ENCODE data around the gene ATP10B.

DNA sequence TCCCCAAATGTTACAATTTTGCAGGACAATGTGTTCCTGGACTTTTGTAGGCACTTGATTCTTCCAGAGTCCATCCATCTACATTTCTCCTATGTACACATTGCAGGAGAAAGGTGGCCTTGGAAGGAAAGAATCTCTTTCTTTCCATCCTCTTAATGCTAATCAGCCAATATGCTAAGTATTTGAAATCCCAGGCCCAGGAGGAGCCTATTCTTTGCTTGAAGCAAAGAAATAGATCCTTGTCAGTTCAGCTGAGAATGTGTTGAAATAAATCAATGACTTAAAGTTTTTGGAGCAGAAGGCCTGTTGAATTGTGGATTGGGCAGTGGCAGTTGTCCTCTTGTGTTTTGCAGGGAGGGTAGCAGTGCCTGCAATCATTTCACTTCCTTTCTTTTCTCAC is 317.1 kb downstream of the ATP10B start:
- TF ChIP-seq TAF1 (IDR thresholded peaks at IDR 0.05; ENCODE audit: low read depth, low read length) (no peak), POLR2AphosphoS5 (IDR thresholded peaks at IDR 0.05; ENCODE audit: low read depth, low read length) (no peak)

All from GM12891 (cell line).